ENCODE measurements around the gene GYS1. TPM values are rescaled to one million over a fixed set of nuclear protein-coding genes. Genes with fewer than 3 reads are reported as not detected.
"Not testable (repeated sequence)": the region's sequence is repeated elsewhere in the genome, so short reads cannot be mapped to it uniquely, and the experiment has no call there.

GYS1 gene
- polyA plus RNA-seq, 2 donors: 27.0 to 30.9 TPM

DNA sequence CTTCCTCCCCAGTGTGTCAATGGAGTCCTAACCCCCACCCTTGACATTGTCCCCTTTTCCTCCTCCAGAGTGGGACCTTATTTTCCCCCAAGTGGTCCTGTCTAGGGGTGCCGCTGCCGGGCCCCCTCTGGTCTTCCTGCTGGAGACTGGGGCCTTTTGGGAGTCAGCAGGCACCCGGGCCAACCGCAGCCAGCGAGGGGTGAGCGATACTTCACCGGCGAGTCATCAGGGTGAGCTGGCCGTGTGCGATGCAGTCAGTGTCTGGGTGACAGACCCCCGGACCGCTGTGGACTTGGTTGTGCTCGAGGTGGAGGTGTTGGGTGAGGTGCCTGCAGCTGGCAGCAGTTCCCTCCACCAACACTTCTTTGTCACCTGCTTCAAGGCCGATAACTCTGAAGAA, 36.6 kb upstream of the GYS1 start:
- not testable (repeated sequence) for H3K27me3 ChIP-seq (ENCODE audit: control insufficient read depth in 1 of 2, insufficient read depth in 2 of 2, low read length in 2 of 2); H3K4me1 ChIP-seq (ENCODE audit: control insufficient read depth in 2 of 2, insufficient read depth in 2 of 2, low read length in 1 of 2); H3K4me3 ChIP-seq (ENCODE audit: low read depth in 1 of 2, low read length in 2 of 2); H3K27ac ChIP-seq (ENCODE audit: low read depth in 2 of 2, low read length in 1 of 2); H3K9me3 ChIP-seq (ENCODE audit: control insufficient read depth in 2 of 2, insufficient read depth in 1 of 2, low read depth in 1 of 2, low read length in 1 of 2); H3K36me3 ChIP-seq (ENCODE audit: control insufficient read depth in 2 of 2, insufficient read depth in 2 of 2, low read length in 1 of 2)
- 81 to 83% methylated on average over 12 to 14 of the region's 14 CpGs for WGBS, 2 donors

DNA sequence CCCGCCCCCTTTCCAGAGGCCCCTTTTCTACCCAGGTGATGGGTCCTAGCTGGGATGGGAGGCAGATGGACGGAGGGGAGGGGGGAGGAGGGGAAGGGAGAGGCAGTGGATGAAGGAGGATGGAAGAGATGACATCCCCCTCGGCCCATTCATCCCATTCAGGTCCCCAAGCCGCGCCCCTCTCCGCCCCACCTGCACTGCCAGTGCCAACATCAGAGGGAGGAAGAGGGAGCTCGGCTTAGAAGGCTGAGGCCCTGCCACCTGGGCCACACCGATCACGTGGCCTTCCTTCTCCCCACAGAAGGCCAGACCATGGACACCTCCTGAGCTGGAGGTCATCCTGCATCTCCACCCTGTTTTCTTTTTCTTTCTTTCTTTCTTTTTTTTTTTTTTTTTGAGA, 35.6 kb upstream of the GYS1 start:
- not testable (repeated sequence) for H3K9me3 ChIP-seq (ENCODE audit: control insufficient read depth in 2 of 2, insufficient read depth in 1 of 2, low read depth in 1 of 2, low read length in 1 of 2)
- WGBS, 2 donors: 75 to 91% methylated on average over 3 to 9 of the region's 9 CpGs

DNA sequence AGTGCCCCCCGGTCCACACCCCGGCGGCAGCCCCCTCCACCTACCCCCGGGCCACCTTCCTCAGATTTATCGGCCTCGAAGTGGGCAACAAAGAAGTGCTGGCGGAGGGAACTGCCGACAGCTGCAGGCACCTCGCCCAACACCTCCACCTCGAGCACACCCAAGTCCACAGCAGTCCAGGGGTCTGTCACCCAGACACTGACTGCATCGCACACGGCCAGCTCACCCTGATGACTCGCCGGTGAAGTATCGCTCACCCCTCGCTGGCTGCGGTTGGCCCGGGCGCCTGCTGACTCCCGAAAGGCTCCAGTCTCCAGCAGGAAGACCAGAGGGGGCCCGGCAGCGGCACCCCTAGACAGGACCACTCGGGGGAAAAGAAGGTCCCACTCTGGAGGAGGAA, 32.5 kb upstream of the GYS1 start:
- not testable (repeated sequence) for H3K27ac ChIP-seq (ENCODE audit: low read depth in 2 of 2, low read length in 1 of 2)
- WGBS, 2 donors: 76 to 81% methylated on average over 23 of the region's 23 CpGs

More for the DNA sequence above, 35.6 kb upstream of the GYS1 start:
- not testable (repeated sequence) for H3K4me1 ChIP-seq (ENCODE audit: control insufficient read depth in 2 of 2, insufficient read depth in 2 of 2, low read length in 1 of 2); H3K27me3 ChIP-seq (ENCODE audit: control insufficient read depth in 1 of 2, insufficient read depth in 2 of 2, low read length in 2 of 2); H3K27ac ChIP-seq (ENCODE audit: low read depth in 2 of 2, low read length in 1 of 2); H3K36me3 ChIP-seq (ENCODE audit: control insufficient read depth in 2 of 2, insufficient read depth in 2 of 2, low read length in 1 of 2); H3K4me3 ChIP-seq (ENCODE audit: low read depth in 1 of 2, low read length in 2 of 2)

DNA sequence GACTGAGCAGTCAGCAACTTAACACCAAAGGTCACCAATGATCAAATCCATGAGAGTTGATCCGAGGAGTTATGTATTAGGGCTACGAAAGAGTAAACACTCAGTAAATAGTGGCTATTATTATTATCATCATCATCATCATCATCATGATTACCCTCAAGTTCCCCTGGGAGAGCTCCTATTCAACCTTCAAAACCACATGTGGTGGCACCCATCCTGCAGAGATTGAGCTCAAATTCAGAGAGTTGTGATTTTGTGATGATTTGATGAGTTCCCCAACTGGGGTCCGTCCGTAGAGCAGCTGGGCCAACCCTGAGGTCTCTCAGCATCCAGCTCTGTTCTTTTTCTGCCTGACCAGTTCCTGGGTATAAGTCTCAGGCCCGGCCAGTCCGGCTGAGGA, 32.0 kb upstream of the GYS1 start:
- H3K36me3 ChIP-seq (ENCODE audit: control insufficient read depth in 2 of 2, insufficient read depth in 2 of 2, low read length in 1 of 2); H3K27ac ChIP-seq (ENCODE audit: low read depth in 2 of 2, low read length in 1 of 2); H3K27me3 ChIP-seq (ENCODE audit: control insufficient read depth in 1 of 2, insufficient read depth in 2 of 2, low read length in 2 of 2); H3K4me1 ChIP-seq (ENCODE audit: control insufficient read depth in 2 of 2, insufficient read depth in 2 of 2, low read length in 1 of 2); H3K4me3 ChIP-seq (ENCODE audit: low read depth in 1 of 2, low read length in 2 of 2); H3K9me3 ChIP-seq (ENCODE audit: control insufficient read depth in 2 of 2, insufficient read depth in 1 of 2, low read depth in 1 of 2, low read length in 1 of 2): not testable (repeated sequence)
- 80 to 81% methylated on average over 3 to 4 of the region's 6 CpGs for WGBS, 2 donors

More for the DNA sequence above, 32.5 kb upstream of the GYS1 start:
- H3K4me1 ChIP-seq (ENCODE audit: control insufficient read depth in 2 of 2, insufficient read depth in 2 of 2, low read length in 1 of 2); H3K27me3 ChIP-seq (ENCODE audit: control insufficient read depth in 1 of 2, insufficient read depth in 2 of 2, low read length in 2 of 2); H3K4me3 ChIP-seq (ENCODE audit: low read depth in 1 of 2, low read length in 2 of 2); H3K9me3 ChIP-seq (ENCODE audit: control insufficient read depth in 2 of 2, insufficient read depth in 1 of 2, low read depth in 1 of 2, low read length in 1 of 2); H3K36me3 ChIP-seq (ENCODE audit: control insufficient read depth in 2 of 2, insufficient read depth in 2 of 2, low read length in 1 of 2): not testable (repeated sequence)

DNA sequence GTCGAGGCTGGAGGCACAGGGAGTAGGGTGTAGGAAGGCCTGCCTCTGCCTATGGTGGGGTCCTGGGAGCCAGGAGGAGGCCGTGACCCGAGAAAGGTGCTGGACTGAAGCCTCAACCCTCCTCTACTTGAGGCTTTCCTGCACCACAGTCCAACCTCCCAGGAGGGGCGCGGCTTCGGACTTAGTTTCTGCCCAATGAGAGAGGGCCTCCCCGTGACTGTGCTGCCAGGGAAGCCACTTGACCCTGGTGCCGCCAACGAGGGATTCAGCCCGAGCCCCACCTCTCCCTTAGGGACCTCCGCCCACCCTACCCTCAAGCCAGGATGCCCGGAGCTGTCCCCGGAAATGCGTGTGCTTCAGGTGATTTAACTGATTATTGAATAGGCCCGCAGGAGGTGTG, 31.1 kb upstream of the GYS1 start, which contains the start of gene CGB3:
TSS of gene CGB3 (minus strand) at position 101 of the 400 bp plus-strand sequence. CDS start 362 bp downstream, outside the sequence.
- 61 to 69% methylated on average over 2 to 13 of the region's 15 CpGs for WGBS, 2 donors
- H3K4me3 ChIP-seq (ENCODE audit: low read depth in 1 of 2, low read length in 2 of 2); H3K27ac ChIP-seq (ENCODE audit: low read depth in 2 of 2, low read length in 1 of 2); H3K36me3 ChIP-seq (ENCODE audit: control insufficient read depth in 2 of 2, insufficient read depth in 2 of 2, low read length in 1 of 2); H3K4me1 ChIP-seq (ENCODE audit: control insufficient read depth in 2 of 2, insufficient read depth in 2 of 2, low read length in 1 of 2); H3K27me3 ChIP-seq (ENCODE audit: control insufficient read depth in 1 of 2, insufficient read depth in 2 of 2, low read length in 2 of 2); H3K9me3 ChIP-seq (ENCODE audit: control insufficient read depth in 2 of 2, insufficient read depth in 1 of 2, low read depth in 1 of 2, low read length in 1 of 2): not testable (repeated sequence)

DNA sequence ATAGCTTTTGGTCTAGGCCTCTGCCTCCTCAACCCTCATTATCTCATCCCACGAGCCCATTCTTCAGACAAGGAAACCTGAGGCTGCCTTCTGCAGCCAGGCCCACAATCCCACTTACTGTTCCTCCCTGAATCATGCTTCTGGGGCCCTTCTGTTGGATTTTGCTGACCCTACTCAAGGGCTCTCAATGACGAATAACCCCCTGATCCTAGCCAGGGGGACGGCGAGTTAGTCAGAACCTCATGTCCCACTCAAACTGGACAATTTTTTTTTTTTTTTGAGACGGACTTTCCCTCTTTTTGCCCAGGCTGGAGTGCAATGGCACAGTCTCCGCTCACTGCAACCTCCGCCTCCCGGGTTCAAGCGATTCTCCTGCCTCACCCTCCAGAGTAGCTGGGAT, 29.0 kb upstream of the GYS1 start:
- 89 to 95% methylated on average over 9 of the region's 9 CpGs for WGBS, 2 donors
- Histone ChIP-seq H3K4me3 (ENCODE audit: low read depth in 1 of 2, low read length in 2 of 2) (no peak overlapping the region), H3K4me1 (ENCODE audit: control insufficient read depth in 2 of 2, insufficient read depth in 2 of 2, low read length in 1 of 2) (peaks cover 2 to 7% of the 10 kb centered on the region in 2 donors), H3K9me3 (ENCODE audit: control insufficient read depth in 2 of 2, insufficient read depth in 1 of 2, low read depth in 1 of 2, low read length in 1 of 2) (peaks cover 0 to 2% of the 10 kb centered on the region in 2 donors), H3K36me3 (ENCODE audit: control insufficient read depth in 2 of 2, insufficient read depth in 2 of 2, low read length in 1 of 2) (no peaks in the 10 kb centered on the region), H3K27me3 (ENCODE audit: control insufficient read depth in 1 of 2, insufficient read depth in 2 of 2, low read length in 2 of 2) (no peaks in the 10 kb centered on the region), H3K27ac (ENCODE audit: low read depth in 2 of 2, low read length in 1 of 2) (no peak overlapping the region)

DNA sequence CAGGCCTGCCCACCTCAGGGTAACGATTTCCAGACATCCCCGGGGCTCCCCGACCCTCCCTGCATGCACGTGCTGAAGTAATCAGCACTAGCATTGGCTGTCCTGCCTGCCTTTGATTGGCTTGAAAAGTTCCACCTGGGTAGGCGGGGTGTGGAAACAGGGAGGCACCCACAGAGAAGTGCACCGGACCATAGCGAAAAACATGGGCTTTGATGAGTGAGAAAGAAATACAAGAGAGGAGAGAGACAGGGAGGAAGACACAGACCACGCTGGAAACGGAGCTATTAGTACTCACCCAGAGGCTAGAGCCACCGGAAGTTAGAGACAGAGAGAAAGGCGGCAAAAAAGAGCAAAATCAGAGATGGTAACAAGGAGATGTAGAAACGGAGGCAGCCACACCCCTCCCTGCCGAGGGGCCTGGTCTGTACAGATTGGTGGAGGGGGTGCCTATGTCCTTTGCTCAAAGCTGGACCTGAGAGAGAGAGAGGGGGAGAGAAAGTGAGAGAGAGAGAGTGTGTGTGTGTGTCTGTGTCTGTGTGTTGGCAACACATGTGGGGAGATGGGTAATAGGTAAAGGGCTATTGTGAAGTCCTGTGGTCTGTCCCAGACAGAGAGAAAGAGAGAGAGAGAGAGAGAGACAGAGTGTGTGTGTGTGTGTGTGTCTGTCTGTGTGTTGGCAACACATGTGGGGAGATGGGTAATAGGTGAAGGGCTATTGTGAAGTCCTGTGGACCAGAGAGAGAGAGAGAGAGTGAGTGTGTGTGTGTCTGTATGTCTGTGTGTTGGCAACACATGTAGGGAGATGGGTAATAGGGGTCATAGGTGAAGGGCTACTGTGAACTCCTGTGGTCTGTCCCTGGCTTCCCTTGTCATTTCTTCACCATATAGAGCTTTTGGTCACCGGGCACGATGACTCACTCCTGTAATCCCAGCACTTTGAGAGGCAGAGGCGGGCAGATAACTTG, 28.1 kb upstream of the GYS1 start:
- peaks cover 0 to 2% of the 10 kb centered on the region in 2 donors for H3K9me3 ChIP-seq (ENCODE audit: control insufficient read depth in 2 of 2, insufficient read depth in 1 of 2, low read depth in 1 of 2, low read length in 1 of 2)
- H3K36me3 ChIP-seq (ENCODE audit: control insufficient read depth in 2 of 2, insufficient read depth in 2 of 2, low read length in 1 of 2): no peaks in the 10 kb centered on the region
- no peak overlapping the region for H3K4me3 ChIP-seq (ENCODE audit: low read depth in 1 of 2, low read length in 2 of 2)
- no peak overlapping the region for H3K27ac ChIP-seq (ENCODE audit: low read depth in 2 of 2, low read length in 1 of 2)
- H3K27me3 ChIP-seq (ENCODE audit: control insufficient read depth in 1 of 2, insufficient read depth in 2 of 2, low read length in 2 of 2): no peaks in the 10 kb centered on the region
- H3K4me1 ChIP-seq (ENCODE audit: control insufficient read depth in 2 of 2, insufficient read depth in 2 of 2, low read length in 1 of 2): peaks cover 2 to 7% of the 10 kb centered on the region in 2 donors
- WGBS, 2 donors: 30 to 41% methylated on average over 16 of the region's 16 CpGs

DNA sequence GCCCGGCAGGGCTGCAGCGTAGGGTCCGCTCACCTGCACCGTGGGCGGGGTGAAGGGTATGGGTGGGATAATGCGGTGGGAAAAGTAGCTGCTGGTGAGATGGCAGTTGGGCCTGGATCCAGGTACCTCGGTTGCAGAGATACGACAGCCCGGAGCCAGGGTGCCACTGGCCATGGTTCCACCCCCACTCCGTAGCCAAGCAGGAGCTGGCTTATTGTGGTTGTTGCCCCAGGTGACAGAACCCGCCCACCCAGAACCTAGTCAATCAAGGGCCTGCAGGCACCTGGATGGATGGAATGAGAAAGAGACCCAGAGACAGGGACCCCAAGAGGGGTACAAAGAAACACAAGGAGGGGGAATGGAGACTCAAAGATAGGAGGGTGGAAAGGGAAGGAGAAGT, 27.2 kb upstream of the GYS1 start:
- WGBS, 2 donors: 46 to 69% methylated on average over 11 of the region's 11 CpGs
- peaks cover 2 to 7% of the 10 kb centered on the region in 2 donors for H3K4me1 ChIP-seq (ENCODE audit: control insufficient read depth in 2 of 2, insufficient read depth in 2 of 2, low read length in 1 of 2)
- peaks cover 0 to 2% of the 10 kb centered on the region in 2 donors for H3K9me3 ChIP-seq (ENCODE audit: control insufficient read depth in 2 of 2, insufficient read depth in 1 of 2, low read depth in 1 of 2, low read length in 1 of 2)
- H3K4me3 ChIP-seq (ENCODE audit: low read depth in 1 of 2, low read length in 2 of 2): no peak overlapping the region
- no peaks in the 10 kb centered on the region for H3K27me3 ChIP-seq (ENCODE audit: control insufficient read depth in 1 of 2, insufficient read depth in 2 of 2, low read length in 2 of 2)
- H3K27ac ChIP-seq (ENCODE audit: low read depth in 2 of 2, low read length in 1 of 2): no peak overlapping the region
- peaks cover 3 to 8% of the 10 kb centered on the region in 2 donors for H3K36me3 ChIP-seq (ENCODE audit: control insufficient read depth in 2 of 2, insufficient read depth in 2 of 2, low read length in 1 of 2)

DNA sequence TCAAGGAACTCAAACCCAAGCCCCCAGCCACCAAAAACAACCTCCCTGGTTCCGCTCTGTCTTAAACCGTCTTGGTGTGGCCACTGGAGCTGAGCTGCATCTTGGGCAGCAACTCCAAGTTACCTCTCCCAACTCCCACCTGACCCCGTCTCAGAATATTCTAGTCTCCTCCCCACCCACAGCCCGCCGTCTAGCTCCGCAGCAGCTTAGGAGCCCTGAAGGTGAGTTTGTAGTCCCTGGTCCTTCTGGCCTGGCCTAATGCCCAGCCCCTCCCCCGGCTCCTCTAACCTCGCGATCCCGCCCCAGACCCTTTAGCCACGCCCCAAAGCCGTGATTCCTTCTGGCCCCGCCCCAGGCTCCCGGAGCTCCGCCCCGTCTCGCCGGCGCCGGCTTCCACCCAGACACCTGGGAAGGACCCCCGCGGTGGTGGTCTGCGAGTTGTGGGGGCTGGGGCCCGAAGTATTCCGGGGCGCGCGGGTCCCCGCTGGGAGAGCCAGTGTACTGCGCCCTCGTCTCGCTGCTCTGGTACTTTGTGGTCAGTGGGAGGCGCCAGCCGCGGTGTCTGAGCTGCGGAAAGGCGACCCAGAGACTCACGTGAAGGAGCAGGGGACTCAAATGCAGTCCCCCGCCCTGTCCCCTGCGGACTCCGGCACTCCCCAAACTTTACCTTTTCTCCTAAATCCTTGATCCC, 26.3 kb upstream of the GYS1 start:
- H3K36me3 ChIP-seq (ENCODE audit: control insufficient read depth in 2 of 2, insufficient read depth in 2 of 2, low read length in 1 of 2): peaks cover 4 to 18% of the 10 kb centered on the region in 2 donors
- H3K4me3 ChIP-seq (ENCODE audit: low read depth in 1 of 2, low read length in 2 of 2): peak overlapping the region; percentile 22 to 37
- no peak overlapping the region for H3K27ac ChIP-seq (ENCODE audit: low read depth in 2 of 2, low read length in 1 of 2)
- peaks cover 0 to 2% of the 10 kb centered on the region in 2 donors for H3K9me3 ChIP-seq (ENCODE audit: control insufficient read depth in 2 of 2, insufficient read depth in 1 of 2, low read depth in 1 of 2, low read length in 1 of 2)
- WGBS, 2 donors: 12% methylated on average over 41 of the region's 41 CpGs
- H3K4me1 ChIP-seq (ENCODE audit: control insufficient read depth in 2 of 2, insufficient read depth in 2 of 2, low read length in 1 of 2): peaks cover 2 to 7% of the 10 kb centered on the region in 2 donors
- no peaks in the 10 kb centered on the region for H3K27me3 ChIP-seq (ENCODE audit: control insufficient read depth in 1 of 2, insufficient read depth in 2 of 2, low read length in 2 of 2)

Measured in esophagus (tissue), 2 donors.